ENCODE measurements around the gene PPP6R2. TPM values are rescaled to one million over a fixed set of nuclear protein-coding genes. Genes with fewer than 3 reads are reported as not detected.

PPP6R2 gene
- total RNA-seq, 1 experiment from 2014 or later = 42.6 TPM

GRCh38 chr22:50301581-50301991 is 41.5 kb upstream of the PPP6R2 start:
- Histone ChIP-seq H3T11ph (ENCODE audit: low read length) (no peak overlapping the region), H2BK12ac (ENCODE audit: insufficient read length, low read depth, low read length) (no peak overlapping the region), H3K4me1 (ENCODE audit: insufficient read depth, low read length) (no peaks in the 10 kb centered on the region), H3K4ac (ENCODE audit: low read depth, low read length) (no peak overlapping the region), H2BK120ac (ENCODE audit: low read depth, low read length, poor library complexity, severe bottlenecking) (no peak overlapping the region), H4K20me1 (ENCODE audit: control insufficient read depth, insufficient read depth, insufficient read length) (no peaks in the 10 kb centered on the region), H3K56ac (ENCODE audit: insufficient read length, low read depth, low read length) (no peak overlapping the region), H3K27me3 (ENCODE audit: insufficient read depth, low read length) (no peaks in the 10 kb centered on the region), H4K5ac (ENCODE audit: insufficient read length, low read depth, low read length) (no peak overlapping the region), H4K91ac (ENCODE audit: insufficient read length, low read depth, low read length) (no peak overlapping the region), H3K18ac (ENCODE audit: insufficient read length, low read depth, low read length) (no peak overlapping the region), H2BK15ac (ENCODE audit: low read depth, low read length) (no peak overlapping the region), H4K8ac (replicated peaks; ENCODE audit: insufficient read length, low read depth, low read length) (no peak overlapping the region), H2BK5ac (ENCODE audit: insufficient read length, low read length) (no peak overlapping the region), H2AK5ac (ENCODE audit: insufficient read length, low read length) (no peak overlapping the region), H3K9ac (ENCODE audit: extremely low read depth, insufficient read length, low read length) (no peak overlapping the region), H3K14ac (ENCODE audit: insufficient read depth, low read length) (no peak overlapping the region), H2AFZ (ENCODE audit: low read length) (no peak overlapping the region), H3K9me3 (ENCODE audit: control insufficient read depth, low read depth, low read length) (no peaks in the 10 kb centered on the region), H3K23me2 (ENCODE audit: insufficient read length, low read depth, low read length, poor library complexity, severe bottlenecking) (peaks cover 6% of the 10 kb centered on the region), H3K4me2 (ENCODE audit: insufficient read depth, insufficient read length, low read length) (no peak overlapping the region), H2BK20ac (ENCODE audit: low read depth, low read length, poor library complexity, severe bottlenecking) (no peak overlapping the region), H3K27ac (ENCODE audit: insufficient read length, low read depth, low read length) (no peak overlapping the region), H3K23ac (ENCODE audit: insufficient read length, low read depth, low read length) (no peak overlapping the region), H3K79me2 (ENCODE audit: insufficient read depth, low read length) (no peaks in the 10 kb centered on the region), H3K79me1 (ENCODE audit: insufficient read depth, low read depth, low read length, poor library complexity, severe bottlenecking) (no peaks in the 10 kb centered on the region)
- no peak for TF ChIP-seq CTCF (conservative IDR thresholded peaks at IDR 0.05)
- Mint-ChIP-seq H3K27me3 (ENCODE audit: low read depth) (peaks cover 4% of the 10 kb centered on the region; the same call in 1 of the 2 replicates), H3K4me3 (no peak overlapping the region), H3K27ac (no peak overlapping the region; a peak in 1 of 7 replicates), H3K36me3 (ENCODE audit: insufficient read depth in 1 of 3, low read depth in 3 of 3) (no peaks in the 10 kb centered on the region), H3K9me3 (no peaks in the 10 kb centered on the region), H3K4me1 (peaks cover 19 to 38% of the 10 kb centered on the region in 2 experiments)
- no peak for DNase-seq
- no CpG with 5 or more reads among the region's 17 CpGs for WGBS (ENCODE audit: extremely low coverage, insufficient read length, low lambda C conversion rate)

All from H9 (cell line).